ENCODE results near the gene PBRM1. TPM values are rescaled to one million over a fixed set of nuclear protein-coding genes. Genes with fewer than 3 reads are reported as not detected.

The PBRM1 gene
- total RNA-seq, 1 donor from 2014 or later: 116 TPM

DNA sequence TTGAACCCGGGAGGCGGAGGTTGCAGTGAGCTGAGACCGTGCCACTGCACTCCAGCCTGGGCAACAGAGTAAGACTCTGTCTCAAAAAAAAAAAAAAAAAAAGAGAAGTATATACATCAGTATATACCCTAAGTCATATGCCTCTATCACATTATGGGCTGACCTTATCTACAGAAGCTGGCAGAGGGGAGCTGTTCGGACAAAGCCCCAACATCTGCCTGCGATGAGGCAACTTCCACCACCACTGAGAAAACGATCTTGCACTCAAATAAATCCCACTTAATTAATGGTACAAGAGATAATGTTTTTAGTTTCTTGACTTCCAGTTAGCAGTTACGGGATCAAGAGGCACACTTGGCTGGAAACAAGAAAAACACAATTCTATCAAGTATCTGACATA is 17.6 kb upstream of the PBRM1 start:
- H4K20me1 ChIP-seq (ENCODE audit: low read depth): peaks cover 7% of the 10 kb centered on the region
- H3K9ac ChIP-seq: no peak overlapping the region
- H3K9me3 ChIP-seq (ENCODE audit: low read depth): no peaks in the 10 kb centered on the region
- H3K27me3 ChIP-seq: no peaks in the 10 kb centered on the region
- H2AFZ ChIP-seq (replicated peaks): no peak overlapping the region
- Mint-ChIP-seq H3K27me3 (ENCODE audit: insufficient read depth, low read depth) (peaks cover 8% of the 10 kb centered on the region), H3K27ac (no peak overlapping the region), H3K36me3 (peaks cover 7% of the 10 kb centered on the region), H3K4me1 (peaks cover 27% of the 10 kb centered on the region), H3K9me3 (no peaks in the 10 kb centered on the region), H3K4me3 (peak overlapping the region; percentile 97)
- peaks cover 30% of the 10 kb centered on the region for H3F3A ChIP-seq (ENCODE audit: low read depth)
- no peak overlapping the region for H3K4me3 ChIP-seq
- TF ChIP-seq, protein P1, sequence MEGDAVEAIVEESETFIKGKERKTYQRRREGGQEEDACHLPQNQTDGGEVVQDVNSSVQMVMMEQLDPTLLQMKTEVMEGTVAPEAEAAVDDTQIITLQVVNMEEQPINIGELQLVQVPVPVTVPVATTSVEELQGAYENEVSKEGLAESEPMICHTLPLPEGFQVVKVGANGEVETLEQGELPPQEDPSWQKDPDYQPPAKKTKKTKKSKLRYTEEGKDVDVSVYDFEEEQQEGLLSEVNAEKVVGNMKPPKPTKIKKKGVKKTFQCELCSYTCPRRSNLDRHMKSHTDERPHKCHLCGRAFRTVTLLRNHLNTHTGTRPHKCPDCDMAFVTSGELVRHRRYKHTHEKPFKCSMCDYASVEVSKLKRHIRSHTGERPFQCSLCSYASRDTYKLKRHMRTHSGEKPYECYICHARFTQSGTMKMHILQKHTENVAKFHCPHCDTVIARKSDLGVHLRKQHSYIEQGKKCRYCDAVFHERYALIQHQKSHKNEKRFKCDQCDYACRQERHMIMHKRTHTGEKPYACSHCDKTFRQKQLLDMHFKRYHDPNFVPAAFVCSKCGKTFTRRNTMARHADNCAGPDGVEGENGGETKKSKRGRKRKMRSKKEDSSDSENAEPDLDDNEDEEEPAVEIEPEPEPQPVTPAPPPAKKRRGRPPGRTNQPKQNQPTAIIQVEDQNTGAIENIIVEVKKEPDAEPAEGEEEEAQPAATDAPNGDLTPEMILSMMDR (IDR thresholded peaks at IDR 0.05): no peak
- TF ChIP-seq EZH2 (IDR thresholded peaks at IDR 0.05) (no peak), EZH2phosphoT487 (IDR thresholded peaks at IDR 0.05) (no peak)
- H3K4me1 ChIP-seq: peaks cover 18% of the 10 kb centered on the region
- H3K27ac ChIP-seq: no peak overlapping the region
- peak overlapping the region; percentile 97 for H3K4me2 ChIP-seq
- peaks cover 71% of the 10 kb centered on the region for H3K79me2 ChIP-seq (ENCODE audit: low read depth)
- H3K36me3 ChIP-seq: peaks cover 6% of the 10 kb centered on the region
- no peak for DNase-seq (ENCODE audit: low spot score)

DNA sequence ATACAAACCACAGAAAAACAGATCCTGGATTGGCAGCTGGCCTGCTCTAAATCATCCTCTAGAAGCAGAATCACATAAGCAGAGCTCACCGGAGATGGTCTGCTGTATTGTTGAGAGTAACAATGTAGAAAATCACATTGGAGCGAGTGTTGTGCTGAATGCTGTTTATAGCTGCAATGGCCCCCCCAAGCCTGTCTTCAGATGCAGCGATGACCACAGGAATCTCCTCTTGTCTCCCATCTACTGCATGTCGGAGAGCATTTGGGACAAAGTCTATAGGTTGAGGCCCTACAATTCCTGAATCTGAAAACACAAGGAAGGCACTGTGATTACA is 11.9 kb upstream of the PBRM1 start:
- Mint-ChIP-seq H3K27me3 (ENCODE audit: insufficient read depth, low read depth) (no peaks in the 10 kb centered on the region), H3K27ac (no peak overlapping the region), H3K36me3 (peaks cover 29% of the 10 kb centered on the region), H3K4me3 (no peak overlapping the region), H3K4me1 (no peaks in the 10 kb centered on the region), H3K9me3 (no peaks in the 10 kb centered on the region)
- H3K4me1 ChIP-seq: no peaks in the 10 kb centered on the region
- no peak overlapping the region for H2AFZ ChIP-seq (replicated peaks)
- no peaks in the 10 kb centered on the region for H3K9me3 ChIP-seq (ENCODE audit: low read depth)
- TF ChIP-seq EZH2phosphoT487 (IDR thresholded peaks at IDR 0.05) (no peak), EZH2 (IDR thresholded peaks at IDR 0.05) (no peak)
- TF ChIP-seq, protein P1 (IDR thresholded peaks at IDR 0.05): no peak
- no peaks in the 10 kb centered on the region for H4K20me1 ChIP-seq (ENCODE audit: low read depth)
- peaks cover 20% of the 10 kb centered on the region for H3K79me2 ChIP-seq (ENCODE audit: low read depth)
- H3K27ac ChIP-seq: no peak overlapping the region
- H3K4me3 ChIP-seq: no peak overlapping the region
- H3F3A ChIP-seq (ENCODE audit: low read depth): peaks cover 70% of the 10 kb centered on the region
- H3K4me2 ChIP-seq: no peak overlapping the region
- no peak for DNase-seq (ENCODE audit: low spot score)
- H3K9ac ChIP-seq: no peak overlapping the region
- H3K36me3 ChIP-seq: peaks cover 5% of the 10 kb centered on the region
- H3K27me3 ChIP-seq: no peaks in the 10 kb centered on the region

- Histone ChIP-seq H3K9ac (no peak overlapping the region), H3K27ac (peak overlapping the region; percentile 40), H3K4me2 (no peak overlapping the region), H3K79me2 (ENCODE audit: low read depth) (peaks cover 15% of the 10 kb centered on the region), H3K27me3 (no peaks in the 10 kb centered on the region), H3F3A (ENCODE audit: low read depth) (peaks cover 74% of the 10 kb centered on the region), H2AFZ (replicated peaks) (no peak overlapping the region), H3K4me1 (no peaks in the 10 kb centered on the region), H3K9me3 (ENCODE audit: low read depth) (no peaks in the 10 kb centered on the region), H4K20me1 (ENCODE audit: low read depth) (no peaks in the 10 kb centered on the region), H3K36me3 (peaks cover 5% of the 10 kb centered on the region), H3K4me3 (no peak overlapping the region)
- no peak for TF ChIP-seq EZH2phosphoT487 (IDR thresholded peaks at IDR 0.05)
- TF ChIP-seq, protein P1 (IDR thresholded peaks at IDR 0.05): no peak
- no peak for TF ChIP-seq EZH2 (IDR thresholded peaks at IDR 0.05)
- DNase-seq (ENCODE audit: low spot score): no peak
- Mint-ChIP-seq H3K27me3 (ENCODE audit: insufficient read depth, low read depth) (no peaks in the 10 kb centered on the region), H3K36me3 (peaks cover 30% of the 10 kb centered on the region), H3K4me3 (no peak overlapping the region), H3K27ac (no peak overlapping the region), H3K9me3 (no peaks in the 10 kb centered on the region), H3K4me1 (no peaks in the 10 kb centered on the region)
Measured at GRCh38 chr3:52696830-52697631, 11.3 kb upstream of the PBRM1 start.

Measured in neural progenitor cell (in vitro differentiated cells).